H1 (cell line): ENCODE results near the gene CCDC24. TPM values are rescaled to one million over a fixed set of nuclear protein-coding genes. Genes with fewer than 3 reads are reported as not detected.

ENCODE experiments used
- CTCF ChIA-PET: fragments of 300-600 bp; sonication (Branson Sonifier 250); formaldehyde crosslinking; loops from one replicate; lab custom pipeline; 2021; ENCODE audit not compliant: partially characterized antibody; lab: Charles Lee
- POLR2A ChIA-PET: fragments of 300-600 bp; sonication (Branson Sonifier 250); formaldehyde crosslinking; loops from one replicate; lab custom pipeline; 2021; ENCODE audit warnings: inconsistent platforms; ENCODE audit not compliant: partially characterized antibody; lab: Charles Lee
- DNase-seq, 2 experiments: peaks; one replicate each; pipeline versions ENCODE4 v3.0.0 to v3.0.0-alpha.2; 2010 to 2022; ENCODE audit warnings: low spot score in 2 of 2, low read depth in 1 of 2, mixed read lengths in 1 of 2
- FAIRE-seq: peaks from 2 replicates; lab custom pipeline; 2011; peaks lifted over from hg19 to GRCh38; lab: Jason Lieb, UNC
- H2AFZ ChIP-seq: 2 replicates; pipeline ENCODE4 v1.8.1; 2012; ENCODE audit warnings: low read length, inconsistent platforms
- H2AK5ac ChIP-seq: 2 replicates; pipeline ENCODE4 v1.6.1; 2013; ENCODE audit warnings: low read depth, low read length
- H2BK120ac ChIP-seq: replicated peaks from 2 replicates; pipeline ENCODE3; 2013; ENCODE audit warnings: low read depth, low read length, inconsistent platforms
- H2BK12ac ChIP-seq: 2 replicates; pipeline ENCODE4 v1.6.1; 2013; ENCODE audit warnings: low read depth, low read length
- H2BK15ac ChIP-seq: 2 replicates; pipeline ENCODE4 v1.6.1; 2013; ENCODE audit warnings: low read length
- H2BK20ac ChIP-seq: 2 replicates; pipeline ENCODE4 v1.6.1; 2013; ENCODE audit warnings: low read length
- H2BK5ac ChIP-seq: 2 replicates; pipeline ENCODE4 v1.6.1; 2013; ENCODE audit warnings: low read depth, low read length
- H3K14ac ChIP-seq: 2 replicates; pipeline ENCODE4 v1.6.1; 2013; ENCODE audit warnings: inconsistent platforms; ENCODE audit not compliant: insufficient read length
- H3K18ac ChIP-seq: 2 replicates; pipeline ENCODE4 v1.6.1; 2013; ENCODE audit warnings: low read length; ENCODE audit errors: extremely low read depth
- H3K23ac ChIP-seq: 2 replicates; pipeline ENCODE4 v1.6.1; 2013; ENCODE audit warnings: inconsistent platforms; ENCODE audit not compliant: insufficient read length
- H3K23me2 ChIP-seq: 2 replicates; pipeline ENCODE4 v1.6.1; 2013; ENCODE audit warnings: low read depth, low read length
- H3K27ac ChIP-seq: 2 replicates; pipeline ENCODE4 v1.6.1; 2011; ENCODE audit warnings: low read depth, low read length, inconsistent platforms
- H3K27me3 ChIP-seq, 4 experiments: replicated peaks in 1 of 4; 1 replicate in 1 of 4; 2 replicates in 3 of 4; pipeline versions ENCODE4 v1.6.1 to v1.8.1; 2011 to 2013; ENCODE audit warnings: low read length in 3 of 4, mild to moderate bottlenecking in 3 of 4, inconsistent platforms in 2 of 4, mixed read lengths in 2 of 4, moderate library complexity in 1 of 4; ENCODE audit not compliant: control insufficient read depth in 3 of 4, insufficient read depth in 3 of 4; ENCODE audit errors: extremely low read depth in 1 of 4
- H3K36me3 ChIP-seq, 4 experiments: 2 replicates each; pipeline versions ENCODE4 v1.6.1 to v1.8.1; 2011 to 2013; ENCODE audit warnings: mild to moderate bottlenecking in 4 of 4, low read length in 3 of 4, moderate library complexity in 2 of 4, control low read depth in 1 of 4, inconsistent platforms in 1 of 4; ENCODE audit not compliant: insufficient read depth in 4 of 4, control insufficient read depth in 2 of 4
- H3K4ac ChIP-seq: replicated peaks from 2 replicates; pipeline ENCODE3; 2013; ENCODE audit warnings: low read length, low read depth, mixed read lengths, inconsistent platforms; ENCODE audit not compliant: insufficient read length
- H3K4me1 ChIP-seq, 4 experiments: replicated peaks in 1 of 4; 1 replicate in 1 of 4; 2 replicates in 3 of 4; pipeline versions ENCODE4 v1.6.1 to v1.8.1; 2011 to 2013; ENCODE audit warnings: low read length in 3 of 4, inconsistent platforms in 2 of 4, mixed read lengths in 1 of 4; ENCODE audit not compliant: insufficient read depth in 4 of 4, control insufficient read depth in 3 of 4
- H3K4me2 ChIP-seq, 2 experiments: 2 replicates each; pipeline versions ENCODE4 v1.6.1 to v1.8.1; 2011 to 2013; ENCODE audit warnings: low read depth in 2 of 2, low read length in 2 of 2, control low read depth in 1 of 2, inconsistent platforms in 1 of 2, mild to moderate bottlenecking in 1 of 2; ENCODE audit not compliant: insufficient read depth in 1 of 2
- H3K4me3 ChIP-seq, 4 experiments: fragments of 200-600, 300-600 bp in 1 of 4; sonication (generic), shearing (Covaris generic), sonication (Bioruptor Twin) in 1 of 4; 2 replicates each; pipeline versions ENCODE4 v1.5.1 to v1.8.1; 2011 to 2016; ENCODE audit warnings: low read length in 4 of 4, low read depth in 3 of 4, control low read depth in 2 of 4, inconsistent platforms in 2 of 4, mild to moderate bottlenecking in 2 of 4, mixed read lengths in 1 of 4, moderate library complexity in 1 of 4; ENCODE audit not compliant: insufficient read depth in 2 of 4; ENCODE audit errors: extremely low read depth in 1 of 4
- H3K56ac ChIP-seq: replicated peaks from 2 replicates; pipeline ENCODE3; 2013; ENCODE audit warnings: low read depth, mild to moderate bottlenecking, mixed read lengths, low read length, inconsistent platforms; ENCODE audit not compliant: insufficient read length
- H3K79me1 ChIP-seq: 2 replicates; pipeline ENCODE4 v1.6.1; 2013; ENCODE audit warnings: low read depth, low read length, control low read depth
- H3K79me2 ChIP-seq, 2 experiments: 2 replicates each; pipeline versions ENCODE4 v1.6.1 to v1.8.1; 2012 to 2013; ENCODE audit warnings: low read length in 2 of 2, mild to moderate bottlenecking in 2 of 2, inconsistent platforms in 1 of 2; ENCODE audit not compliant: insufficient read depth in 2 of 2, control insufficient read depth in 1 of 2
- H3K9ac ChIP-seq, 4 experiments: replicated peaks in 1 of 4; 1 replicate in 1 of 4; 2 replicates in 3 of 4; pipeline versions ENCODE4 v1.6.1 to v1.8.1; 2011 to 2013; ENCODE audit warnings: low read depth in 3 of 4, low read length in 3 of 4, control low read depth in 2 of 4, mild to moderate bottlenecking in 2 of 4, moderate library complexity in 2 of 4, inconsistent platforms in 1 of 4; ENCODE audit errors: extremely low read depth in 1 of 4
- H3K9me3 ChIP-seq, 2 experiments: 2 replicates each; pipeline versions ENCODE4 v1.6.1 to v1.8.1; 2012 to 2013; ENCODE audit warnings: mild to moderate bottlenecking in 2 of 2, moderate library complexity in 2 of 2, control low read depth in 1 of 2, inconsistent platforms in 1 of 2, low read depth in 1 of 2, low read length in 1 of 2, mixed read lengths in 1 of 2; ENCODE audit not compliant: insufficient read depth in 2 of 2
- H4K20me1 ChIP-seq, 2 experiments: replicated peaks in 1 of 2; 2 replicates each; pipeline versions ENCODE3 to v1.8.1; 2011 to 2013; ENCODE audit warnings: inconsistent platforms in 2 of 2, low read length in 2 of 2, mild to moderate bottlenecking in 1 of 2; ENCODE audit not compliant: insufficient read depth in 2 of 2, control insufficient read depth in 1 of 2
- H4K5ac ChIP-seq: 2 replicates; pipeline ENCODE4 v1.6.1; 2013; ENCODE audit warnings: low read length, low read depth, mixed read lengths, inconsistent platforms; ENCODE audit not compliant: insufficient read length
- H4K8ac ChIP-seq: 2 replicates; pipeline ENCODE4 v1.8.0; 2013; ENCODE audit warnings: mild to moderate bottlenecking, moderate library complexity, low read length, inconsistent platforms; ENCODE audit not compliant: insufficient read depth; ENCODE audit errors: extremely low read depth
- H4K91ac ChIP-seq: replicated peaks from 2 replicates; pipeline ENCODE3; 2013; ENCODE audit warnings: low read length, mixed read lengths, inconsistent platforms; ENCODE audit not compliant: insufficient read length
- ATF2 ChIP-seq: IDR thresholded peaks from 2 replicates; pipeline ENCODE4 v1.6.1; 2012; ENCODE audit warnings: low read length, inconsistent platforms
- CREB1 ChIP-seq: IDR thresholded peaks from 2 replicates; pipeline ENCODE4 v1.6.1; 2012; ENCODE audit warnings: inconsistent platforms
- EGR1 ChIP-seq: IDR thresholded peaks from 2 replicates; pipeline ENCODE4 v1.6.1; 2011; ENCODE audit warnings: low read depth, low read length, borderline replicate concordance
- GTF2F1 ChIP-seq: IDR thresholded peaks from 2 replicates; pipeline ENCODE4 v1.6.1; 2012; ENCODE audit warnings: low read depth, low read length, improper control_type of control experiment, borderline replicate concordance
- PHF8 ChIP-seq: fragments of 200-600 bp; sonication (generic); conservative IDR thresholded peaks from 2 replicates; pipeline ENCODE4 v1.7.1; 2012; ENCODE audit warnings: low read depth, mild to moderate bottlenecking, inconsistent platforms, low read length, moderate library complexity
- SP1 ChIP-seq: IDR thresholded peaks from 2 replicates; pipeline ENCODE4 v1.6.1; 2011; ENCODE audit warnings: low read depth, low read length
- SP2 ChIP-seq: IDR thresholded peaks from 2 replicates; pipeline ENCODE4 v1.6.1; 2012; ENCODE audit warnings: mild to moderate bottlenecking, low read length, inconsistent platforms
- TBP ChIP-seq: IDR thresholded peaks from 2 replicates; pipeline ENCODE4 v1.6.1; 2011; ENCODE audit warnings: low read depth, low read length, improper control_type of control experiment
- TEAD4 ChIP-seq: IDR thresholded peaks from 2 replicates; pipeline ENCODE4 v1.6.1; 2012; ENCODE audit warnings: low read depth, low read length, inconsistent platforms, mixed read lengths
- USF2 ChIP-seq: IDR thresholded peaks from 2 replicates; pipeline ENCODE4 v1.6.1; 2011; ENCODE audit warnings: low read length, improper control_type of control experiment
- WGBS, 2 experiments: shearing (Covaris generic) in 1 of 2; methylation state at CpG; one replicate each; pipeline versions ENCODE4 v1.1.6 to v1.1.7; 2013 to 2015; ENCODE audit warnings: low lambda C conversion rate in 2 of 2, mixed read lengths in 2 of 2, inconsistent platforms in 1 of 2, low coverage in 1 of 2, missing lambda C conversion rate in 1 of 2; ENCODE audit not compliant: insufficient replicate concordance in 2 of 2, insufficient coverage in 1 of 2, insufficient read length in 1 of 2; ENCODE audit errors: extremely low coverage in 1 of 2, missing lambda C conversion rate in 1 of 2; 5-methylcytosine and 5-hydroxymethylcytosine counted together
- polyA plus RNA-seq, 7 experiments: library from polyadenylated mRNA; depleted of rRNA in 3 of 7; stranded (reverse) in 5 of 7; unstranded in 2 of 7; fragments of >200 nt in 5 of 7; fragments of 200-250 nt in 2 of 7; gene quantifications; 1 replicate in 5 of 7; 2 replicates in 1 of 7; 4 replicates in 1 of 7; pipeline versions ENCODE4 v1.2.1 to v1.2.3, GENCODE V29; 2011 to 2013; ENCODE audit warnings: missing spikeins in 2 of 7, mixed read lengths in 2 of 7
- total RNA-seq: library from RNA; stranded (reverse); fragmentation: NEBNext Ultra II Directional; extraction: Animal tissue kit (Norgen Biotek cat#: 25700); gene quantifications from 2 replicates; pipeline ENCODE4 v1.2.1, GENCODE V29; 2021
- TF ChIP-seq, protein P1 (sequence below): IDR thresholded peaks from 2 replicates; pipeline ENCODE4 v1.6.1; 2011; ENCODE audit warnings: low read depth, mild to moderate bottlenecking, low read length; ENCODE audit not compliant: insufficient read depth

CCDC24 gene
- total and polyA plus RNA-seq, 2 of the 8 experiments (the other 6 are each of a cell fraction or from before 2014, with no cell fraction given) = 11.2 to 11.4 TPM

DNA sequence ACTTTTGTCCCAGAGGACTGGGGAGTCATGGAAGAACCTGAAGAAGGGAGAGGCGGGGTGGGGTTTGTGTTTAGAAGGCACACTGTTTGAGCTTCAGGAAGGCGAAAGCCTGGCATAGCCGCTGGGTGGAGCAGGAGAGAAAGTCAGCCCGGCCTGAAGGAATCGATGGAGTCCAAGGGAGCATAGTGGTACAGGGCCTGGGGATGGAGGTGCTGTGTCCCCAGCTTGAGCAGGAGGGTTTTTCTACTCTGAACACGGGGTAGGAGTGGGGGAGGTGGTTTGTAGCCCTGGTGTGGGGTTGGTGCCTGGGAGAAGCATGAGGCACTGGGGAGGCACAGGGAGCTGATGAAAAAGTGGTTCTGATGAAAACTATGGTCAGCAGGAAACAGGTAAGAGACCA, 4.7 kb upstream of the CCDC24 start:
- Histone ChIP-seq H3K27ac (no peak overlapping the region), H4K8ac (no peak overlapping the region), H2BK5ac (no peak overlapping the region), H3K4me3 (no peak overlapping the region), H2BK20ac (no peak overlapping the region), H3K9me3 (no peaks in the 10 kb centered on the region), H2BK120ac (no peak overlapping the region), H3K14ac (no peak overlapping the region), H3K18ac (no peak overlapping the region), H3K79me2 (no peaks in the 10 kb centered on the region), H3K23me2 (peaks cover 6% of the 10 kb centered on the region; the same call in 1 of the 2 replicates), H2AK5ac (no peak overlapping the region), H2BK15ac (no peak overlapping the region), H3K4me1 (peaks cover 0 to 5% (median 2%) of the 10 kb centered on the region in 4 experiments; a peak in 3 of 7 replicates), H3K9ac (no peak overlapping the region), H4K20me1 (peaks cover 0 to 17% of the 10 kb centered on the region in 2 experiments), H3K4ac (no peak overlapping the region), H3K27me3 (no peaks in the 10 kb centered on the region), H3K79me1 (peaks cover 8% of the 10 kb centered on the region), H3K56ac (no peak overlapping the region), H2AFZ (no peak overlapping the region), H3K23ac (no peak overlapping the region), H3K36me3 (peaks cover 0 to 18% (median 6%) of the 10 kb centered on the region in 4 experiments; a peak in 3 of 8 replicates), H4K5ac (no peak overlapping the region), H2BK12ac (no peak overlapping the region), H3K4me2 (no peak overlapping the region), H4K91ac (no peak overlapping the region)
- DNase-seq (no peak), FAIRE-seq (no peak)
- CTCF ChIA-PET = interaction anchor here (0.9 to 21.8 kb wide), 9 partner anchors 10 to 274 kb away, joined by 3 to 478 read pairs (median 5); partner anchors contain the start of gene ATP6V0B
- POLR2A ChIA-PET = interaction anchor here (0.7 to 13.6 kb wide), 6 partner anchors 9 to 77 kb away, joined by 3 to 189 read pairs (median 4); partner anchors contain the start of genes ATP6V0B, B4GALT2, DPH2 and IPO13
- WGBS, 2 experiments = 84% methylated on average over 6 of the region's 6 CpGs; no CpG with 5 or more reads in 1 of the 2 experiments
- TF ChIP-seq TEAD4 = no peak
- no peak for TF ChIP-seq TBP
- TF ChIP-seq, protein P1, sequence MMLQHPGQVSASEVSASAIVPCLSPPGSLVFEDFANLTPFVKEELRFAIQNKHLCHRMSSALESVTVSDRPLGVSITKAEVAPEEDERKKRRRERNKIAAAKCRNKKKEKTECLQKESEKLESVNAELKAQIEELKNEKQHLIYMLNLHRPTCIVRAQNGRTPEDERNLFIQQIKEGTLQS = no peak
- no peak for TF ChIP-seq SP1
- TF ChIP-seq EGR1 = no peak
- TF ChIP-seq CREB1 = no peak
- no peak for TF ChIP-seq PHF8
- no peak for TF ChIP-seq ATF2
- no peak for TF ChIP-seq SP2
- no peak for TF ChIP-seq USF2
- no peak for TF ChIP-seq GTF2F1
